Adipocyte (in vitro differentiated cells): ENCODE measurements around the gene PLPP1.

Source experiments
- DNase-seq: peaks from one replicate; pipeline ENCODE4 v3.0.0-alpha.2; 2015; ENCODE audit warnings: low read depth
- H3K27me3 ChIP-seq: replicated peaks from 2 replicates; pipeline ENCODE4 v1.7.0; 2013; ENCODE audit warnings: mild to moderate bottlenecking, low read length, moderate library complexity; ENCODE audit not compliant: control insufficient read depth, insufficient read depth
- H3K36me3 ChIP-seq: 2 replicates; pipeline ENCODE4 v1.7.0; 2013; ENCODE audit warnings: low read length, mild to moderate bottlenecking, moderate library complexity; ENCODE audit not compliant: control insufficient read depth, insufficient read depth, severe bottlenecking
- H3K4me1 ChIP-seq: 2 replicates; pipeline ENCODE4 v1.7.0; 2013; ENCODE audit warnings: mild to moderate bottlenecking, low read length, moderate library complexity; ENCODE audit not compliant: control insufficient read depth, insufficient read depth
- H3K4me3 ChIP-seq: 2 replicates; pipeline ENCODE4 v1.7.0; 2013; ENCODE audit warnings: mild to moderate bottlenecking, low read length, moderate library complexity
- H3K9ac ChIP-seq: 2 replicates; pipeline ENCODE4 v1.7.0; 2013; ENCODE audit warnings: mild to moderate bottlenecking, low read length, moderate library complexity
- H3K9me3 ChIP-seq: 2 replicates; pipeline ENCODE4 v1.7.0; 2013; ENCODE audit warnings: mild to moderate bottlenecking, low read length, moderate library complexity; ENCODE audit not compliant: control insufficient read depth

Gene PLPP1

GRCh38 chr5:55426455-55426854, 108.3 kb downstream of the PLPP1 start:
- Histone ChIP-seq H3K4me1 (peaks cover 21% of the 10 kb centered on the region), H3K36me3 (peaks cover 77% of the 10 kb centered on the region), H3K9me3 (no peaks in the 10 kb centered on the region), H3K9ac (no peak overlapping the region), H3K27me3 (no peaks in the 10 kb centered on the region), H3K4me3 (no peak overlapping the region)
- DNase-seq = no peak

DNA sequence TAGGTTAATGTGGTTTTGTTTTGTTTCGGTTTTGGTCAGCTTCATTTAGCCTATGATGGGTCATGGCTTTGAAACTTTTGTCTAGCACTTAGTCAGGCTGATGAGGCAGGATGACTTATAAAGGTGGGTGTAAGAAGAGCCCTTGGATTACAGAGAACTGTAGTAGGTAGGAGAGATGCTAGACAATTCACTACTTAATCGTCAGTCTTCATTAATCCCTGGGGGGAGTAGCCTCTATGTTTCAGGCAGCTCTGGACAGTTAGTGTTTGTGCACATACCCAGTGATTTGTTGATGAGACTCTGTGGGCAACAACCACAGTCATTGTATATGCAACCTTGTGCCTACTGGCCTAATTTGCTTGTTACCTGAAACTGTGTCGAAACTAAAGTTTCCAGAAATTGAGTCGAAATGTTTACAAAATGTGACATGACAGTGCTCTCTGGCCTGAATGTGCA, 113.7 kb downstream of the PLPP1 start:
- DNase-seq = no peak
- peak overlapping the region; percentile 44 for H3K9ac ChIP-seq
- H3K27me3 ChIP-seq = no peaks in the 10 kb centered on the region
- H3K9me3 ChIP-seq = no peaks in the 10 kb centered on the region
- peaks cover 61% of the 10 kb centered on the region for H3K4me1 ChIP-seq
- H3K36me3 ChIP-seq = peaks cover 57% of the 10 kb centered on the region
- no peak overlapping the region for H3K4me3 ChIP-seq

GRCh38 chr5:55418994-55419968, 115.5 kb downstream of the PLPP1 start:
- Histone ChIP-seq H3K36me3 (peaks cover 39% of the 10 kb centered on the region), H3K4me3 (no peak overlapping the region), H3K4me1 (peaks cover 74% of the 10 kb centered on the region), H3K9ac (peak overlapping the region; percentile 67), H3K27me3 (no peaks in the 10 kb centered on the region), H3K9me3 (no peaks in the 10 kb centered on the region)
- peak; percentile 62 for DNase-seq

- DNase-seq = peak; percentile 59
- peaks cover 61% of the 10 kb centered on the region for H3K4me1 ChIP-seq
- peaks cover 28% of the 10 kb centered on the region for H3K36me3 ChIP-seq
These were observed 118.5 kb downstream of the PLPP1 start for GRCh38 chr5:55416306-55416705.

GRCh38 chr5:55415071-55415470, 119.7 kb downstream of the PLPP1 start:
- no peak for DNase-seq
- Histone ChIP-seq H3K27me3 (no peaks in the 10 kb centered on the region), H3K4me3 (no peak overlapping the region), H3K36me3 (peaks cover 36% of the 10 kb centered on the region), H3K9ac (no peak overlapping the region), H3K4me1 (peaks cover 48% of the 10 kb centered on the region), H3K9me3 (no peaks in the 10 kb centered on the region)

More at GRCh38 chr5:55416306-55416705, 118.5 kb downstream of the PLPP1 start:
- Histone ChIP-seq H3K27me3 (no peaks in the 10 kb centered on the region), H3K9me3 (no peaks in the 10 kb centered on the region), H3K9ac (peak overlapping the region; percentile 9), H3K4me3 (no peak overlapping the region)

GRCh38 chr5:55413644-55414043, 121.1 kb downstream of the PLPP1 start:
- Histone ChIP-seq H3K27me3 (no peaks in the 10 kb centered on the region), H3K9me3 (no peaks in the 10 kb centered on the region), H3K36me3 (peaks cover 36% of the 10 kb centered on the region), H3K4me3 (no peak overlapping the region), H3K4me1 (peaks cover 34% of the 10 kb centered on the region), H3K9ac (no peak overlapping the region)
- no peak for DNase-seq

- peaks cover 33% of the 10 kb centered on the region for H3K4me1 ChIP-seq
- no peak overlapping the region for H3K4me3 ChIP-seq
- no peak for DNase-seq
- no peaks in the 10 kb centered on the region for H3K9me3 ChIP-seq
- H3K27me3 ChIP-seq = no peaks in the 10 kb centered on the region
- peaks cover 29% of the 10 kb centered on the region for H3K36me3 ChIP-seq
- no peak overlapping the region for H3K9ac ChIP-seq
These were observed 122.9 kb downstream of the PLPP1 start for GRCh38 chr5:55411876-55412275.

DNA sequence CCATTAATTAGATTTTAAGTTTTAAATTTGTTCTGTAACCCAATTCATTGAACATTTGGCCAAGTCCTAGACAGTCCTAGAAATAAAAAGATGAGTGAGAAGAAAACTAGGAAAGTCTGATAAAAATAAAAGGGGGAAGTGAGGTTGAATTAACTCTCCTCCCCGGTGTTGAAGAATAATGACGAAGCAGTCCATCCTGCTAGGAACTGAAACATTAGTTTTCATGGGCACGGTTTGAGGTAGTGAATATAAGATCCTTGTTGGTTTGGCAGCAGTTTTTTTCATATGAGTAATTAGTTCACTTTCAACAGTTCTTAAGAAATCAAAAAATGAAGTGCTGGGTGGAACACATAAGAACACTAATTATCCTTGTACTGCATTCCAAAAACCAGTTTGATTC, 123.9 kb downstream of the PLPP1 start:
- Histone ChIP-seq H3K4me3 (no peak overlapping the region), H3K36me3 (peaks cover 32% of the 10 kb centered on the region), H3K9ac (no peak overlapping the region), H3K27me3 (no peaks in the 10 kb centered on the region), H3K9me3 (no peaks in the 10 kb centered on the region), H3K4me1 (peaks cover 23% of the 10 kb centered on the region)
- no peak for DNase-seq

GRCh38 chr5:55409775-55410174, 125.0 kb downstream of the PLPP1 start:
- Histone ChIP-seq H3K4me1 (peaks cover 13% of the 10 kb centered on the region), H3K4me3 (no peak overlapping the region), H3K27me3 (no peaks in the 10 kb centered on the region), H3K36me3 (peaks cover 43% of the 10 kb centered on the region), H3K9ac (no peak overlapping the region), H3K9me3 (no peaks in the 10 kb centered on the region)
- no peak for DNase-seq

- no peak overlapping the region for H3K4me3 ChIP-seq
- peaks cover 13% of the 10 kb centered on the region for H3K4me1 ChIP-seq
- H3K36me3 ChIP-seq = peaks cover 60% of the 10 kb centered on the region
- H3K27me3 ChIP-seq = no peaks in the 10 kb centered on the region
- no peak for DNase-seq
- H3K9ac ChIP-seq = peak overlapping the region; percentile 4
- H3K9me3 ChIP-seq = no peaks in the 10 kb centered on the region
These were observed 126.8 kb downstream of the PLPP1 start for GRCh38 chr5:55407984-55408383.

DNA sequence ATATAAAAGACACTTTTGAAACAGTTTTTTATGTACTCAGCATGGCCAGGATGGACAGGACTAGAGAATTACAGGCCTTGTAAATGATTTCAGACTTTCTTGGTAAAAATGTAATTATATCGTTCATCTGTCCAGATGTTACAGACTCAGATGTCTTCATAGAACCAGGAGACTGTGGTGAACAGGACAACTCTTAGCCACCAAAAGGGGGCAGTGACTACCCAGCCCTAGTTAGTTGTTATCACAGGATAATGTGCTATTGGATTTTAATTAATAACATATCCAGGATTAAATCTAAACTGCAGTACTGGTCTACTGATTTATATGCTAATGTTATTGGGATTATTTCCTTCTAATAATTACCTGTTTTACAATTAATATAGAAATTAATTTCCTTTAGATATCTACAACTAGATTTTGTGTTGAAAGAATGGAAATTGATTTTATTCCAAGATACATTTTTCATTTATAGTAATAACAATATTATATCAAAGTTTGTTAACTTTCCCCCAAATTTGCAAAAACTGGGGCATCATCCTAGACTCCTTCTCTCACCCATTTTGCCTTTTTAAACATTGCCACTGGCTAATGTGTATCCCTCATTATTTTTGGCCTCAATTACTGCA, 127.6 kb downstream of the PLPP1 start:
- Histone ChIP-seq H3K4me3 (no peak overlapping the region), H3K4me1 (peaks cover 13% of the 10 kb centered on the region), H3K9me3 (no peaks in the 10 kb centered on the region), H3K36me3 (peaks cover 57% of the 10 kb centered on the region), H3K27me3 (no peaks in the 10 kb centered on the region), H3K9ac (peak overlapping the region; percentile 4)
- peak; percentile 70 for DNase-seq
